H1 (cell line): ENCODE results near the gene CHSY3. TPM values are rescaled to one million over a fixed set of nuclear protein-coding genes. Genes with fewer than 3 reads are reported as not detected.

Experiments used
- CTCF ChIA-PET: fragments of 300-600 bp; sonication (Branson Sonifier 250); formaldehyde crosslinking; loops from one replicate; lab custom pipeline; 2021; ENCODE audit not compliant: partially characterized antibody; lab: Charles Lee
- POLR2A ChIA-PET: fragments of 300-600 bp; sonication (Branson Sonifier 250); formaldehyde crosslinking; loops from one replicate; lab custom pipeline; 2021; ENCODE audit warnings: inconsistent platforms; ENCODE audit not compliant: partially characterized antibody; lab: Charles Lee
- DNase-seq, 2 experiments: peaks; one replicate each; pipeline versions ENCODE4 v3.0.0 to v3.0.0-alpha.2; 2010 to 2022; ENCODE audit warnings: low spot score in 2 of 2, low read depth in 1 of 2, mixed read lengths in 1 of 2
- FAIRE-seq: peaks from 2 replicates; lab custom pipeline; 2011; peaks lifted over from hg19 to GRCh38; lab: Jason Lieb, UNC
- H2AFZ ChIP-seq: 2 replicates; pipeline ENCODE4 v1.8.1; 2012; ENCODE audit warnings: low read length, inconsistent platforms
- H2AK5ac ChIP-seq: 2 replicates; pipeline ENCODE4 v1.6.1; 2013; ENCODE audit warnings: low read depth, low read length
- H2BK120ac ChIP-seq: replicated peaks from 2 replicates; pipeline ENCODE3; 2013; ENCODE audit warnings: low read depth, low read length, inconsistent platforms
- H2BK12ac ChIP-seq: 2 replicates; pipeline ENCODE4 v1.6.1; 2013; ENCODE audit warnings: low read depth, low read length
- H2BK15ac ChIP-seq: 2 replicates; pipeline ENCODE4 v1.6.1; 2013; ENCODE audit warnings: low read length
- H2BK20ac ChIP-seq: 2 replicates; pipeline ENCODE4 v1.6.1; 2013; ENCODE audit warnings: low read length
- H2BK5ac ChIP-seq: 2 replicates; pipeline ENCODE4 v1.6.1; 2013; ENCODE audit warnings: low read depth, low read length
- H3K14ac ChIP-seq: 2 replicates; pipeline ENCODE4 v1.6.1; 2013; ENCODE audit warnings: inconsistent platforms; ENCODE audit not compliant: insufficient read length
- H3K18ac ChIP-seq: 2 replicates; pipeline ENCODE4 v1.6.1; 2013; ENCODE audit warnings: low read length; ENCODE audit errors: extremely low read depth
- H3K23ac ChIP-seq: 2 replicates; pipeline ENCODE4 v1.6.1; 2013; ENCODE audit warnings: inconsistent platforms; ENCODE audit not compliant: insufficient read length
- H3K23me2 ChIP-seq: 2 replicates; pipeline ENCODE4 v1.6.1; 2013; ENCODE audit warnings: low read depth, low read length
- H3K27ac ChIP-seq: 2 replicates; pipeline ENCODE4 v1.6.1; 2011; ENCODE audit warnings: low read depth, low read length, inconsistent platforms
- H3K27me3 ChIP-seq, 4 experiments: replicated peaks in 1 of 4; 1 replicate in 1 of 4; 2 replicates in 3 of 4; pipeline versions ENCODE4 v1.6.1 to v1.8.1; 2011 to 2013; ENCODE audit warnings: low read length in 3 of 4, mild to moderate bottlenecking in 3 of 4, inconsistent platforms in 2 of 4, mixed read lengths in 2 of 4, moderate library complexity in 1 of 4; ENCODE audit not compliant: control insufficient read depth in 3 of 4, insufficient read depth in 3 of 4; ENCODE audit errors: extremely low read depth in 1 of 4
- H3K36me3 ChIP-seq, 4 experiments: 2 replicates each; pipeline versions ENCODE4 v1.6.1 to v1.8.1; 2011 to 2013; ENCODE audit warnings: mild to moderate bottlenecking in 4 of 4, low read length in 3 of 4, moderate library complexity in 2 of 4, control low read depth in 1 of 4, inconsistent platforms in 1 of 4; ENCODE audit not compliant: insufficient read depth in 4 of 4, control insufficient read depth in 2 of 4
- H3K4ac ChIP-seq: replicated peaks from 2 replicates; pipeline ENCODE3; 2013; ENCODE audit warnings: low read length, low read depth, mixed read lengths, inconsistent platforms; ENCODE audit not compliant: insufficient read length
- H3K4me1 ChIP-seq, 4 experiments: replicated peaks in 1 of 4; 1 replicate in 1 of 4; 2 replicates in 3 of 4; pipeline versions ENCODE4 v1.6.1 to v1.8.1; 2011 to 2013; ENCODE audit warnings: low read length in 3 of 4, inconsistent platforms in 2 of 4, mixed read lengths in 1 of 4; ENCODE audit not compliant: insufficient read depth in 4 of 4, control insufficient read depth in 3 of 4
- H3K4me2 ChIP-seq, 2 experiments: 2 replicates each; pipeline versions ENCODE4 v1.6.1 to v1.8.1; 2011 to 2013; ENCODE audit warnings: low read depth in 2 of 2, low read length in 2 of 2, control low read depth in 1 of 2, inconsistent platforms in 1 of 2, mild to moderate bottlenecking in 1 of 2; ENCODE audit not compliant: insufficient read depth in 1 of 2
- H3K4me3 ChIP-seq, 4 experiments: fragments of 200-600, 300-600 bp in 1 of 4; sonication (generic), shearing (Covaris generic), sonication (Bioruptor Twin) in 1 of 4; 2 replicates each; pipeline versions ENCODE4 v1.5.1 to v1.8.1; 2011 to 2016; ENCODE audit warnings: low read length in 4 of 4, low read depth in 3 of 4, control low read depth in 2 of 4, inconsistent platforms in 2 of 4, mild to moderate bottlenecking in 2 of 4, mixed read lengths in 1 of 4, moderate library complexity in 1 of 4; ENCODE audit not compliant: insufficient read depth in 2 of 4; ENCODE audit errors: extremely low read depth in 1 of 4
- H3K56ac ChIP-seq: replicated peaks from 2 replicates; pipeline ENCODE3; 2013; ENCODE audit warnings: low read depth, mild to moderate bottlenecking, mixed read lengths, low read length, inconsistent platforms; ENCODE audit not compliant: insufficient read length
- H3K79me1 ChIP-seq: 2 replicates; pipeline ENCODE4 v1.6.1; 2013; ENCODE audit warnings: low read depth, low read length, control low read depth
- H3K79me2 ChIP-seq, 2 experiments: 2 replicates each; pipeline versions ENCODE4 v1.6.1 to v1.8.1; 2012 to 2013; ENCODE audit warnings: low read length in 2 of 2, mild to moderate bottlenecking in 2 of 2, inconsistent platforms in 1 of 2; ENCODE audit not compliant: insufficient read depth in 2 of 2, control insufficient read depth in 1 of 2
- H3K9ac ChIP-seq, 4 experiments: replicated peaks in 1 of 4; 1 replicate in 1 of 4; 2 replicates in 3 of 4; pipeline versions ENCODE4 v1.6.1 to v1.8.1; 2011 to 2013; ENCODE audit warnings: low read depth in 3 of 4, low read length in 3 of 4, control low read depth in 2 of 4, mild to moderate bottlenecking in 2 of 4, moderate library complexity in 2 of 4, inconsistent platforms in 1 of 4; ENCODE audit errors: extremely low read depth in 1 of 4
- H3K9me3 ChIP-seq, 2 experiments: 2 replicates each; pipeline versions ENCODE4 v1.6.1 to v1.8.1; 2012 to 2013; ENCODE audit warnings: mild to moderate bottlenecking in 2 of 2, moderate library complexity in 2 of 2, control low read depth in 1 of 2, inconsistent platforms in 1 of 2, low read depth in 1 of 2, low read length in 1 of 2, mixed read lengths in 1 of 2; ENCODE audit not compliant: insufficient read depth in 2 of 2
- H4K20me1 ChIP-seq, 2 experiments: replicated peaks in 1 of 2; 2 replicates each; pipeline versions ENCODE3 to v1.8.1; 2011 to 2013; ENCODE audit warnings: inconsistent platforms in 2 of 2, low read length in 2 of 2, mild to moderate bottlenecking in 1 of 2; ENCODE audit not compliant: insufficient read depth in 2 of 2, control insufficient read depth in 1 of 2
- H4K5ac ChIP-seq: 2 replicates; pipeline ENCODE4 v1.6.1; 2013; ENCODE audit warnings: low read length, low read depth, mixed read lengths, inconsistent platforms; ENCODE audit not compliant: insufficient read length
- H4K8ac ChIP-seq: 2 replicates; pipeline ENCODE4 v1.8.0; 2013; ENCODE audit warnings: mild to moderate bottlenecking, moderate library complexity, low read length, inconsistent platforms; ENCODE audit not compliant: insufficient read depth; ENCODE audit errors: extremely low read depth
- H4K91ac ChIP-seq: replicated peaks from 2 replicates; pipeline ENCODE3; 2013; ENCODE audit warnings: low read length, mixed read lengths, inconsistent platforms; ENCODE audit not compliant: insufficient read length
- NANOG ChIP-seq: IDR thresholded peaks from 2 replicates; pipeline ENCODE4 v1.6.1; 2011; ENCODE audit warnings: low read length, low read depth, mild to moderate bottlenecking, inconsistent platforms; ENCODE audit not compliant: insufficient read depth, poor library complexity, severe bottlenecking
- SP1 ChIP-seq: IDR thresholded peaks from 2 replicates; pipeline ENCODE4 v1.6.1; 2011; ENCODE audit warnings: low read depth, low read length
- YY1 ChIP-seq: IDR thresholded peaks from 2 replicates; pipeline ENCODE4 v1.6.1; 2011; ENCODE audit warnings: low read depth, mild to moderate bottlenecking, low read length
- WGBS, 2 experiments: shearing (Covaris generic) in 1 of 2; methylation state at CpG; one replicate each; pipeline versions ENCODE4 v1.1.6 to v1.1.7; 2013 to 2015; ENCODE audit warnings: low lambda C conversion rate in 2 of 2, mixed read lengths in 2 of 2, inconsistent platforms in 1 of 2, low coverage in 1 of 2, missing lambda C conversion rate in 1 of 2; ENCODE audit not compliant: insufficient replicate concordance in 2 of 2, insufficient coverage in 1 of 2, insufficient read length in 1 of 2; ENCODE audit errors: extremely low coverage in 1 of 2, missing lambda C conversion rate in 1 of 2; 5-methylcytosine and 5-hydroxymethylcytosine counted together
- polyA plus RNA-seq, 7 experiments: library from polyadenylated mRNA; depleted of rRNA in 3 of 7; stranded (reverse) in 5 of 7; unstranded in 2 of 7; fragments of >200 nt in 5 of 7; fragments of 200-250 nt in 2 of 7; gene quantifications; 1 replicate in 5 of 7; 2 replicates in 1 of 7; 4 replicates in 1 of 7; pipeline versions ENCODE4 v1.2.1 to v1.2.3, GENCODE V29; 2011 to 2013; ENCODE audit warnings: missing spikeins in 2 of 7, mixed read lengths in 2 of 7
- total RNA-seq: library from RNA; stranded (reverse); fragmentation: NEBNext Ultra II Directional; extraction: Animal tissue kit (Norgen Biotek cat#: 25700); gene quantifications from 2 replicates; pipeline ENCODE4 v1.2.1, GENCODE V29; 2021
- TF ChIP-seq, protein P1 (sequence below): IDR thresholded peaks from 2 replicates; pipeline ENCODE4 v1.6.1; 2011; ENCODE audit warnings: low read depth, mild to moderate bottlenecking, low read length; ENCODE audit not compliant: insufficient read depth

Gene CHSY3
- total and polyA plus RNA-seq, 2 of the 8 experiments (the other 6 are each of a cell fraction or from before 2014, with no cell fraction given) = 0.24 to 1.8 TPM

DNA sequence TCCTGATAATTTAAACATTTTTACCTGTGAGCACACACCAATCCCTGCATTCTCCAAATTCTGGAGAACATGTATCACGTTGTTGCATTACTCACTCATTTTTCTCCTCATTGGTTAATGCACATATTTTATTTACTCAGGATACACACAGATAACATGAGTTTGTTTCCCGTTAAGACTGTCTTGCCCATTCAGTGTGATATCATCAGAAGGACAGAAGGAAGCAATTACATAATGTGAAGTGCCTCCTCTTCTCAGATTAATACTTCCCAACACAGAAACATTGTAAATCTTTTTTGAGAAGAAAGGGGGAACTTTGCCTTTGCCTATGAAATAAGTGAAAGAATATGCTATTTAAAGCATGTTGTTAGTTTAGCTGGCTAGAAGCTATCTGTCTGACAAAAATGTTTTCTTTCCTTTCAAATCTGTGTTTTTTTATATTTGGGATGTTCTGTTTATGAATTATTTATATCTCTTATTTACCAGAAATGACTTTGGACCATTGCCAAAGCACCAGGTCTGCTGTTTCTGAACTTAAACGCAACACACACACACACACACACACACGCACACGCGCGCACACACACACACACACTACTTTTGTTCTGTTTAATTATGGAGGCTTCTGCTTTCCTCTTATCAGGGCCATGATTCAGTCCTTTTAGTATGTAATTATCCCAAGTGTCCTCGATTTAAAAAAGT lies 186.5 kb downstream of the CHSY3 start:
- H2BK15ac ChIP-seq = no peak overlapping the region
- no peaks in the 10 kb centered on the region for H3K79me2 ChIP-seq
- H2BK5ac ChIP-seq = no peak overlapping the region
- 82% methylated on average over 8 of the region's 8 CpGs; no CpG with 5 or more reads in 1 of the 2 experiments for WGBS, 2 experiments
- H3K79me1 ChIP-seq = no peaks in the 10 kb centered on the region
- POLR2A ChIA-PET = no interaction called here
- H3K4me3 ChIP-seq = no peak overlapping the region
- H3K27ac ChIP-seq = no peak overlapping the region
- no peak overlapping the region for H3K18ac ChIP-seq
- no peak overlapping the region for H3K14ac ChIP-seq
- no peaks in the 10 kb centered on the region for H3K23me2 ChIP-seq
- no peak overlapping the region for H3K4me2 ChIP-seq
- no peaks in the 10 kb centered on the region for H3K9me3 ChIP-seq
- no peak overlapping the region for H4K8ac ChIP-seq
- no peak overlapping the region for H3K9ac ChIP-seq
- no peak overlapping the region for H2AK5ac ChIP-seq
- H3K23ac ChIP-seq = no peak overlapping the region
- H3K4me1 ChIP-seq = peaks cover 0 to 2% (median 0%) of the 10 kb centered on the region in 4 experiments; a peak in 1 of 7 replicates
- CTCF ChIA-PET = no interaction called here
- H3K56ac ChIP-seq = no peak overlapping the region
- DNase-seq (no peak), FAIRE-seq (no peak)
- no peak overlapping the region for H2BK12ac ChIP-seq
- H4K5ac ChIP-seq = no peak overlapping the region
- TF ChIP-seq, protein P1, sequence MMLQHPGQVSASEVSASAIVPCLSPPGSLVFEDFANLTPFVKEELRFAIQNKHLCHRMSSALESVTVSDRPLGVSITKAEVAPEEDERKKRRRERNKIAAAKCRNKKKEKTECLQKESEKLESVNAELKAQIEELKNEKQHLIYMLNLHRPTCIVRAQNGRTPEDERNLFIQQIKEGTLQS = no peak
- TF ChIP-seq SP1 (no peak), NANOG (no peak), YY1 (no peak)
- TF ChIP-seq, all 59 proteins: peak for 0
- H3K36me3 ChIP-seq = no peaks in the 10 kb centered on the region
- no peak overlapping the region for H2BK120ac ChIP-seq
- H3K4ac ChIP-seq = no peak overlapping the region
- H4K20me1 ChIP-seq = no peaks in the 10 kb centered on the region
- no peak overlapping the region for H4K91ac ChIP-seq
- H2AFZ ChIP-seq = 0 out of 2 replicates have a peak overlapping the region, but pooled peaks have one; percentile 79
- H2BK20ac ChIP-seq = no peak overlapping the region
- no peaks in the 10 kb centered on the region for H3K27me3 ChIP-seq
